BLaER1 treated with 17β-estradiol and CSF1 and Interleukin-3, amounts not matched to agents 10 nM and 100 nM (cell line): Measurements from ENCODE around the gene CCDC187.

Experiments
- H3K27ac ChIP-seq, 11 experiments: shearing (Covaris generic); formaldehyde crosslinking; 2 replicates each; pipeline ENCODE4 v1.8.1; 2022
- H3K27me3 ChIP-seq, 11 experiments: shearing (Covaris generic); formaldehyde crosslinking; 2 replicates each; pipeline ENCODE4 v1.8.1; 2022
- H3K36me3 ChIP-seq, 11 experiments: shearing (Covaris generic); formaldehyde crosslinking; 2 replicates each; pipeline ENCODE4 v1.8.1; 2022
- H3K4me1 ChIP-seq, 10 experiments: shearing (Covaris generic); formaldehyde crosslinking; 2 replicates each; pipeline ENCODE4 v1.8.1; 2022
- H3K4me2 ChIP-seq, 11 experiments: shearing (Covaris generic); formaldehyde crosslinking; 2 replicates each; pipeline ENCODE4 v1.8.1; 2022
- H3K4me3 ChIP-seq, 10 experiments: shearing (Covaris generic); formaldehyde crosslinking; 2 replicates each; pipeline ENCODE4 v1.8.1; 2022
- H3K9ac ChIP-seq, 11 experiments: shearing (Covaris generic); formaldehyde crosslinking; 2 replicates each; pipeline ENCODE4 v1.8.1; 2022
- H3K9me3 ChIP-seq, 11 experiments: shearing (Covaris generic); formaldehyde crosslinking; replicated peaks in 1 of 11; 2 replicates each; pipeline ENCODE4 v1.8.1; 2022
- H4K20me1 ChIP-seq, 11 experiments: shearing (Covaris generic); formaldehyde crosslinking; 2 replicates each; pipeline ENCODE4 v1.8.1; 2022
- Cebpa-rat ChIP-seq, 11 experiments: shearing (Covaris generic); IDR thresholded peaks; 2 replicates each; pipeline ENCODE4 v1.8.1; 2022

CCDC187 gene

GRCh38 chr9:136258786-136259516 is 44.9 kb downstream of the CCDC187 start:
- peak overlapping the region in 9 of 11 experiments; percentile 44 to 83 (median 77); a peak in 19 of 22 replicates for H3K27ac ChIP-seq
- H3K4me1 ChIP-seq: peaks cover 67 to 98% (median 91%) of the 10 kb centered on the region in 10 experiments
- H3K36me3 ChIP-seq: no peaks in the 10 kb centered on the region
- H4K20me1 ChIP-seq: peaks cover 0 to 11% (median 0%) of the 10 kb centered on the region in 11 experiments; a peak in 2 of 22 replicates
- peak overlapping the region; percentile 48 to 81 (median 69); a peak in 19 of 22 replicates for H3K9ac ChIP-seq
- TF ChIP-seq Cebpa-rat (IDR thresholded peaks at IDR 0.05): no peak
- H3K4me2 ChIP-seq: peak overlapping the region; percentile 92 to 100 (median 97)
- H3K27me3 ChIP-seq: peaks cover 0 to 36% (median 0%) of the 10 kb centered on the region in 11 experiments; a peak in 7 of 22 replicates
- H3K9me3 ChIP-seq: no peaks in the 10 kb centered on the region
- peak overlapping the region; percentile 46 to 71 (median 63) for H3K4me3 ChIP-seq

- Histone ChIP-seq H3K4me2 (peak overlapping the region; percentile 92 to 100 (median 97)), H4K20me1 (peaks cover 0 to 11% (median 0%) of the 10 kb centered on the region in 11 experiments; a peak in 2 of 22 replicates), H3K9me3 (no peaks in the 10 kb centered on the region), H3K27ac (peak overlapping the region; percentile 16 to 83 (median 76); a peak in 21 of 22 replicates), H3K36me3 (no peaks in the 10 kb centered on the region), H3K4me3 (peak overlapping the region; percentile 46 to 71 (median 63)), H3K4me1 (peaks cover 61 to 91% (median 84%) of the 10 kb centered on the region in 10 experiments), H3K9ac (peak overlapping the region; percentile 48 to 81 (median 69)), H3K27me3 (peaks cover 0 to 30% (median 0%) of the 10 kb centered on the region in 11 experiments; a peak in 7 of 22 replicates)
- no peak for TF ChIP-seq Cebpa-rat (IDR thresholded peaks at IDR 0.05)
Observed at GRCh38 chr9:136258299-136258625, 45.6 kb downstream of the CCDC187 start.

- TF ChIP-seq Cebpa-rat (IDR thresholded peaks at IDR 0.05): no peak
- H3K9me3 ChIP-seq: no peaks in the 10 kb centered on the region
- peak overlapping the region; percentile 92 to 100 (median 97) for H3K4me2 ChIP-seq
Observed at GRCh38 chr9:136257381-136258298, 46.3 kb downstream of the CCDC187 start.

GRCh38 chr9:136255896-136256890 is 47.7 kb downstream of the CCDC187 start:
- Histone ChIP-seq H3K27me3 (peaks cover 0 to 14% (median 0%) of the 10 kb centered on the region in 11 experiments; a peak in 7 of 22 replicates), H3K27ac (0 out of 22 replicates have a peak overlapping the region, but pooled peaks of 2 of the 11 experiments have one; percentile 4 to 11), H3K36me3 (no peaks in the 10 kb centered on the region), H3K4me2 (peak overlapping the region; percentile 3 to 100 (median 95); a peak in 21 of 22 replicates), H3K4me1 (peaks cover 66 to 87% (median 82%) of the 10 kb centered on the region in 10 experiments), H4K20me1 (0 out of 22 replicates have a peak, but pooled peaks cover 0 to under 1% (median 0%) of the 10 kb centered on the region in 11 experiments), H3K4me3 (no peak overlapping the region), H3K9me3 (no peaks in the 10 kb centered on the region), H3K9ac (peak overlapping the region in 3 of 11 experiments; percentile 1 to 30 (median 22); a peak in 3 of 22 replicates)
- TF ChIP-seq Cebpa-rat (IDR thresholded peaks at IDR 0.05): no peak

More at GRCh38 chr9:136257381-136258298, 46.3 kb downstream of the CCDC187 start:
- Histone ChIP-seq H3K4me3 (peak overlapping the region; percentile 46 to 71 (median 63)), H3K27me3 (peaks cover 0 to 28% (median 0%) of the 10 kb centered on the region in 11 experiments; a peak in 7 of 22 replicates), H3K36me3 (no peaks in the 10 kb centered on the region), H4K20me1 (peaks cover 0 to 11% (median 0%) of the 10 kb centered on the region in 11 experiments; a peak in 2 of 22 replicates), H3K9ac (peak overlapping the region; percentile 48 to 81 (median 69)), H3K27ac (peak overlapping the region; percentile 16 to 83 (median 76); a peak in 21 of 22 replicates), H3K4me1 (peaks cover 61 to 87% (median 82%) of the 10 kb centered on the region in 10 experiments)

GRCh38 chr9:136255166-136255538 is 48.7 kb downstream of the CCDC187 start:
- 0 out of 22 replicates have a peak overlapping the region, but pooled peaks of 1 of the 11 experiments have one; percentile 12 for H3K27ac ChIP-seq
- no peaks in the 10 kb centered on the region for H3K9me3 ChIP-seq
- H3K27me3 ChIP-seq: peaks cover 0 to 4% (median 0%) of the 10 kb centered on the region in 11 experiments; a peak in 3 of 22 replicates
- no peaks in the 10 kb centered on the region for H3K36me3 ChIP-seq
- no peak for TF ChIP-seq Cebpa-rat (IDR thresholded peaks at IDR 0.05)
- H3K4me3 ChIP-seq: no peak overlapping the region
- H4K20me1 ChIP-seq: 0 out of 22 replicates have a peak, but pooled peaks cover 0 to 8% (median 0%) of the 10 kb centered on the region in 11 experiments
- peak overlapping the region in 1 of 11 experiments; percentile 30; a peak in 1 of 22 replicates for H3K9ac ChIP-seq
- H3K4me1 ChIP-seq: peaks cover 61 to 87% (median 82%) of the 10 kb centered on the region in 10 experiments
- H3K4me2 ChIP-seq: peak overlapping the region in 8 of 11 experiments; percentile 35 to 100 (median 60); a peak in 12 of 22 replicates

- Histone ChIP-seq H3K9ac (0 out of 22 replicates have a peak overlapping the region, but pooled peaks of 1 of the 11 experiments have one; percentile 12), H3K9me3 (no peaks in the 10 kb centered on the region), H4K20me1 (0 out of 22 replicates have a peak, but pooled peaks cover 0 to 8% (median 0%) of the 10 kb centered on the region in 11 experiments), H3K4me1 (peaks cover 55 to 83% (median 76%) of the 10 kb centered on the region in 10 experiments), H3K36me3 (no peaks in the 10 kb centered on the region), H3K4me3 (no peak overlapping the region), H3K27ac (0 out of 22 replicates have a peak overlapping the region, but pooled peaks of 1 of the 11 experiments have one; percentile 12), H3K4me2 (peak overlapping the region in 5 of 11 experiments; percentile 35 to 99 (median 58); a peak in 10 of 22 replicates), H3K27me3 (no peaks in the 10 kb centered on the region)
- TF ChIP-seq Cebpa-rat (IDR thresholded peaks at IDR 0.05): no peak
Observed at GRCh38 chr9:136254381-136255165, 49.3 kb downstream of the CCDC187 start.
